NOMO-1 treated with dmso at 0.1 percent for 144 hours (cell line): Measurements from ENCODE around the gene PKP1.

Experiments
- DNase-seq: peaks from one replicate; lab custom pipeline; 2025; ENCODE audit not compliant: unreplicated experiment; lab: John Stamatoyannopoulos, UW

The PKP1 gene

GRCh38 chr1:201307760-201308499 lies 24.6 kb downstream of the PKP1 start:
- DNase-seq, result no peak

GRCh38 chr1:201309416-201309815 lies 26.1 kb downstream of the PKP1 start:
- DNase-seq, result no peak

- DNase-seq, result no peak
These were observed 27.1 kb downstream of the PKP1 start for GRCh38 chr1:201310251-201310985.

GRCh38 chr1:201310986-201311355 lies 27.7 kb downstream of the PKP1 start:
- DNase-seq, result no peak

- DNase-seq, result no peak
These were observed 28.2 kb downstream of the PKP1 start for GRCh38 chr1:201311356-201312011.

GRCh38 chr1:201312298-201312697 lies 29.0 kb downstream of the PKP1 start:
- DNase-seq, result no peak

GRCh38 chr1:201313086-201313485 lies 29.8 kb downstream of the PKP1 start:
- DNase-seq, result no peak

- DNase-seq, result no peak
These were observed 33.2 kb downstream of the PKP1 start for GRCh38 chr1:201316556-201316955.

- no peak for DNase-seq
These were observed 34.2 kb downstream of the PKP1 start for GRCh38 chr1:201317551-201317950.

- no peak for DNase-seq
These were observed 35.4 kb downstream of the PKP1 start for GRCh38 chr1:201318504-201319340.

GRCh38 chr1:201319631-201320030 lies 36.3 kb downstream of the PKP1 start:
- DNase-seq, result no peak

GRCh38 chr1:201320168-201320788 lies 37.0 kb downstream of the PKP1 start:
- no peak for DNase-seq

- DNase-seq, result no peak
These were observed 38.6 kb downstream of the PKP1 start for GRCh38 chr1:201321826-201322390.

GRCh38 chr1:201322653-201323510 lies 39.6 kb downstream of the PKP1 start:
- no peak for DNase-seq

- no peak for DNase-seq
These were observed 41.0 kb downstream of the PKP1 start for GRCh38 chr1:201324306-201324705.

- DNase-seq, result no peak
These were observed 41.7 kb downstream of the PKP1 start for GRCh38 chr1:201324821-201325677.

GRCh38 chr1:201325678-201326060 lies 42.4 kb downstream of the PKP1 start:
- no peak for DNase-seq

- DNase-seq, result no peak
These were observed 43.4 kb downstream of the PKP1 start for GRCh38 chr1:201326710-201327109.
